HepG2 (cell line): ENCODE results near the gene RPAP3.

Source experiments
- HCFC1 ChIP-seq: fragments of 150-350 bp; IDR thresholded peaks from 2 replicates; pipeline ENCODE4 v1.6.1; 2014; ENCODE audit warnings: low read depth, low read length
- MAX ChIP-seq: IDR thresholded peaks from 2 replicates; pipeline ENCODE4 v1.6.1; 2012; ENCODE audit warnings: inconsistent platforms
- NFE2L2 ChIP-seq: fragments of 150-350 bp; IDR thresholded peaks from 2 replicates; pipeline ENCODE4 v1.6.1; 2014; ENCODE audit warnings: low read length
- POLR2AphosphoS5 ChIP-seq: IDR thresholded peaks from 2 replicates; pipeline ENCODE4 v1.6.1; 2012; ENCODE audit warnings: low read depth, low read length
- RNF2 ChIP-seq: fragments of 450-650 bp; conservative IDR thresholded peaks from 2 replicates; pipeline ENCODE4 v1.6.1; 2016; ENCODE audit warnings: low read depth
- ZSCAN29 ChIP-seq: sonication (generic); formaldehyde crosslinking; conservative IDR thresholded peaks from 2 replicates; pipeline ENCODE4 v1.4.0; 2020; ENCODE audit warnings: mild to moderate bottlenecking, missing genetic modification reagents

- TF ChIP-seq RNF2 (no peak), POLR2AphosphoS5 (no peak), NFE2L2 (no peak), HCFC1 (no peak), MAX (no peak), ZSCAN29 (CRISPR knock-in tag) (no peak)
These were observed 19.1 kb downstream of the RPAP3 start for GRCh38 chr12:47686645-47687240.
